Spleen (tissue), 7 donors: ENCODE data around the gene RPTOR.

Experiments used
- CTCF ChIP-seq, 11 experiments: fragments of 200-600 bp in 7 of 11; fragments of 450-650 bp in 4 of 11; sonication (generic) in 4 of 11; IDR thresholded peaks in 8 of 11; conservative IDR thresholded peaks in 3 of 11; 1 replicate in 7 of 11; 2 replicates in 4 of 11; pipeline versions ENCODE4 v1.4.0 to v1.8.0; 2016 to 2021; ENCODE audit warnings: antibody characterized with exemption in 11 of 11, inconsistent platforms in 4 of 11, mild to moderate bottlenecking in 1 of 11
- POLR2A ChIP-seq, 3 donors: fragments of 450-650 bp; IDR thresholded peaks; one replicate each; pipeline ENCODE4 v1.5.1; 2017; ENCODE audit warnings: antibody characterized with exemption in 3 of 3, mild to moderate bottlenecking in 1 of 3
- POLR2AphosphoS5 ChIP-seq, 3 donors: sonication (generic); formaldehyde crosslinking; IDR thresholded peaks; one replicate each; pipeline ENCODE4 v1.5.1; 2017; ENCODE audit warnings: antibody characterized with exemption in 3 of 3
- donor health status: DM: no; HTN: no; CAD: no; lungs with moderate emphysema.
- donor health status: DM: no; HTN: no; CAD: no.
- donor health status: DM: no; HTN: no; CAD: no.

- no peak for TF ChIP-seq POLR2A (IDR thresholded peaks at IDR 0.05)
- TF ChIP-seq CTCF (IDR thresholded peaks at IDR 0.05 in 8 of 11, conservative IDR thresholded peaks at IDR 0.05 in 3 of 11), result no peak
- TF ChIP-seq POLR2AphosphoS5 (IDR thresholded peaks at IDR 0.05), result no peak
Measured at GRCh38 chr17:80862481-80862961, 317.9 kb downstream of the RPTOR start.
